Stimulated activated CD4-positive, alpha-beta T cell treated with anti-CD3 and anti-CD28 coated beads, Interleukin-2, amount 100 ng/mL, for 48 hours (primary cell): Measurements from ENCODE around the gene C16orf89.
"Not testable (repeated sequence)": the region's sequence is repeated elsewhere in the genome, so short reads cannot be mapped to it uniquely, and the experiment has no call there.

Experiments used
- DNase-seq, 2 donors: peaks; one replicate each; pipeline ENCODE4 v3.0.0-alpha.2; 2020

C16orf89 gene

DNA sequence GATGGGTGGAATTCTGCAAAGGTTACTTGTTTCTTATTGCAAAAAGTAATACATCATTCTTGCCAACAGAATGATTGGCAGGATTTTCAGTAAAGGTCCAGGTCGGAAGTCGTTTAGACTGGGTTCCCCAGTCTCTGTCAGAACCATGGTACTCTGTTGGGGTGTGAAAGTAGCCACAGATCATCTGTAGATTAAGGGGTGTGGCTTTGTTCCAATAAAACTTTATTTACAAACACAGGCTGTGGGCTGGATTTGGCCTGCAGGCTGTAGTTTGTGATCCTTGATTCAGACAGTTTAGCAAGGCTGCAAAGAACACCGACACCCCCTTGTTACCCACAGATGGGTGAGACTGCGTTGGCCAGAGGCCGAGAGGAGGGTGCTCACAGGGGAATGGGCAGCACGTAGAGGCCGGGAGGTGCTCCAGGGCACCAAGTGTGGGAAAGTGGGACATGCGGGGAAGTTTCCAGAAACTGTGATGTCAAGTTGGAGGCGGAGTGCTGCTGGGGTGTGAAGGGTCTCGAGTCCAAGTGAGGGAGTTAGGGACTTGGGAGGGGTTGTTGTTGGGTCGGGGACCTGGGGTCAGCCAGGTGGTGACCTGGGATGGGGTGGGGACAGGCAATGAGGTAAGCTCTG lies 18.5 kb upstream of the C16orf89 start:
- not testable (repeated sequence) for DNase-seq

DNA sequence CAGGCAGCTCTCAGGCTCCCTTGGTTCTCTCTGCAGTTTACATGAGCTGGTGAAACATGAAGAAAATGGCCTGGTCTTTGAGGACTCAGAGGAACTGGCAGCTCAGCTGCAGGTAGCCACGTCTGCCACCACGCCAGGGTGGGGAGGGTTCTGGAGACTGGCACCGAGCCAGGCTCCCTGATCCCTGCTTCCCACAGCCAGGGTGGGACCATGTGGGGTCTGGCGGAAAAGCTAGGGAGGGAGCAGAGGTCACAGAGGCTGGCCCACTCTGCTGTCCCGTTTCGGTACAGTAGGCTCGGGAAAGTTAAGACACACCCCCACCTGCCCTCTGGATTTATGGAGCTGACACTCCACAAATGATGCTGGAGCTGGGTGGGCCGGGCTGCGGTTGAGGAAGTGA lies 17.9 kb upstream of the C16orf89 start:
- DNase-seq, result not testable (repeated sequence)

DNA sequence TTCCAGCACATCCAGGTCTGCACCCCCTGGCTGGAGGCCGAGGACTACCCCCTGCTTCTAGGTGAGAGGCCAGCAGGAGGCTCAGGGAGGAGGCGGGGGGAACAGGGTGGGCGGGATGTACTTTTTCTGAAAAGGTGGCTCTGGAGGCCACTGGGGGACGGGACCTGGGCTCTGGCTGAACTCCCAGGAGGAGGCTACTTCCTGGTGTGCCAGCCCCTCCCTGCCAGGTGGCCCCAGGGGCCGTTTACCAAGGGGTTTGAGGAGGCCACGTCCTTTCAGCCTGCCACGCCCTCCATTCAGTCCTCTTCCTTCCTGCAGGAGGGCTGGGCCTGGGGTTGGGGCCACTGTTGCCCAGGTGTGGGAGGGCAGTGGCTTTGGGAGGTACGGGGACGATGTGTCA lies 15.2 kb upstream of the C16orf89 start:
- not testable (repeated sequence) for DNase-seq

DNA sequence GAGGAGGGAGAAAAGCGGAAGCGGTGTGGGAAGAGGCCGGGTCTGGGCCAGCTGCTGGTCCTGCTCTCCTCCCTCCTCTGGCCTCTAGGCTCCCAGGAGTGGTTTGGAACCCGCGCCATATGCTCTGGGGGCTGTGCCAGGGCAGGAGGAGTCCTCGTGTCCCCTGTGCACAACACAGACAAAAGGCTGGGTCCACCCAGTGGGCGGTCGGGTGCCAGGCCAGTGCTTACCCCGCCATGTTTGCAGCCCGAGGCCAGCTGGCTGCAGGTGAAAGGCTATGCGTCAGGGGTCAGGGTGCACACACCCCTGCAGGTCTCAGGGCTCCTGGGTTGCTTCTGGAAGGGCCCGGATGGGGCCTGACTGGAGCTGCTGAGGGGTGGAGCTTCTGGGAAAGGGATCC lies 14.7 kb upstream of the C16orf89 start:
- DNase-seq, result not testable (repeated sequence)

DNA sequence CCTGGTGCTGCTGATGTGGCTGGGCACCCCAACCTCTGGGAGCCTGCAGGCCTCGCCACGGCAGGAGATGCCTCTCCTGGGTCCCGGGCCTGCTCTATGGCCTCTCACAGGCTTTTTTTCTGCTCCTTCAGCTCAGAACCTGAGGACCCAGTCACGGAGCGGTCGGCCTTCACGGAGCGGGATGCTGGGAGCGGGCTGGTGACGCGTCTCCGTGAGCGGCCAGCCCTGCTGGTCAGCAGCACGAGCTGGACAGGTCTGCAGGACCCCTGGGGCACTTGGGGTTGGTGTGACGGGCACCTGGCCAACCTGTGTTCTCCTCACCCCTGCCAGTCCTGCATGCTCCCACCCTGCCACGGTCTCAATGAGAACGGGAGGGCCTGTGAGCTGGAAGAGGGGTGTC lies 12.9 kb upstream of the C16orf89 start:
- DNase-seq, result no peak

DNA sequence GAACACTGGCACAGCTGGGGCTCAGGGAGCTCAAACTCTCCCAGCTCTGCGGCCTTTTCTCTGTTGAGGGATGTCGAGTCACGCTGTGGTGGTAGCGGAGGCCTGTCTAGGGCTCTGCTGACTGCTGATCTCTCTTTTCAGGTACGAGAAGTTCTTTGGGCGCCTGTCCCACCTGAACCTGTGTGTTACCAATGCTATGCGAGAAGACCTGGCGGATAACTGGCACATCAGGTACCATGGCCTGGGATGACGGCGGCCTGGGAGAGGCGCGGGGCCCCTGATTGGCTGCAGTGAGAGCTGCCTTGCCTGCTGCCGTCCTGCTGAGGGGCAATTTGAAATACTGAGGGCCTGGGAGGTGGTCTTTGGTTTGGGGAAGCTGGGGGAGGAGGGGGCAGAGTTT lies 11.5 kb upstream of the C16orf89 start:
- no peak for DNase-seq

DNA sequence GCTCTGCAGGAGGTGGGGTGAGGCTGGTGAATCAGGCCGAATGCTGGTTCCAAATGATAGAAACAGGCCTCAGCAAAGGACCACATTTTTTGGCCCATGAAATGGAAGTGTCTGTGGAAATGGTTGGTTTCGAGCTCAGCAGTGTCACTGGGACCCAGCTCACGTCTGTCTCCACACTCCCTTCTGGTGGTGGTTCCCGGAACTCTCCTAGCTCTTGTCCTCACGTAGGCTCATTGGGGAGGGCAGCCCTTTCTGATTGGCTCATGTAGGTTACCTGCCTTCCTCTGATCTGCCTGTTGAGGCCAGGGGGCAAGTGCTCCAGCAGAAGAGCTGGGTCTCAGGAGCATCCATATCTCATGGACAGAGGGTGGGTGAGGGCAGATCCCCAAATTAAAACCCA lies 9.9 kb upstream of the C16orf89 start:
- DNase-seq, result no peak

DNA sequence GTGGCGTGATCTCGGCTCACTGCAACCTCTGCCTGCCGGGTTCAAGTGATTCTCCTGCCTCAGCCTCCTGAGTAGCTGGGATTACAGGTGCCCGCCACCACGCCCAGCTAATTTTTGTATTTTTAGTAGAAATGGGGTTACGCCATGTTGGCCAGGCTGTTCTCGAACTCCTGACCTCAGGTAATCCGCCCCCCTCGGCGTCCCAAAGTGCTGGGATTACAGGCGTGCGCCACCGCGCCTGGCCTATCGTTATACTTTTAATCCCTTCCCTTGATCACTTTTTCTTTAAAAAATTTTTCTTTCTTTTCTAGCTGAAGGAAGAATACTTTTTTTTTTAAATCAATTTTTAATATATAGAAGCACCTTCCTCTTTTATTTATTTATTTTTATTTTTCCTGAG lies 8.0 kb upstream of the C16orf89 start:
- DNase-seq, result not testable (repeated sequence)

DNA sequence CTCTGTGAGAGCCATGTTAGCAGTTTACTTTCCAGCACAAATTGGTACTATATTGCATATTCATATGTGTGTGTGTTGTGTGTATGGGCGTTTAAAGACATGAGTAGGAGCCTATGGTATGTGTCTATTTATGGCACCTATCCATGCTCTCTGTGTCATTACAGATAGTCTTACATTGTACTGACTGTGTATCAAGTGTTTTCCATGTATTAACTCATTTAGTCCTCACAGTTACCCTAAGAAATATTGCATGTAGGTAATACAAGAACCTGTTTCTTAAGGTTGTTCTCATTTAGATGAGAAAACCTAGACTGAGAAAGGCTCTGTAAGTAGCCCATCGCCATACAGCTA lies 7.5 kb upstream of the C16orf89 start:
- DNase-seq, result no peak

DNA sequence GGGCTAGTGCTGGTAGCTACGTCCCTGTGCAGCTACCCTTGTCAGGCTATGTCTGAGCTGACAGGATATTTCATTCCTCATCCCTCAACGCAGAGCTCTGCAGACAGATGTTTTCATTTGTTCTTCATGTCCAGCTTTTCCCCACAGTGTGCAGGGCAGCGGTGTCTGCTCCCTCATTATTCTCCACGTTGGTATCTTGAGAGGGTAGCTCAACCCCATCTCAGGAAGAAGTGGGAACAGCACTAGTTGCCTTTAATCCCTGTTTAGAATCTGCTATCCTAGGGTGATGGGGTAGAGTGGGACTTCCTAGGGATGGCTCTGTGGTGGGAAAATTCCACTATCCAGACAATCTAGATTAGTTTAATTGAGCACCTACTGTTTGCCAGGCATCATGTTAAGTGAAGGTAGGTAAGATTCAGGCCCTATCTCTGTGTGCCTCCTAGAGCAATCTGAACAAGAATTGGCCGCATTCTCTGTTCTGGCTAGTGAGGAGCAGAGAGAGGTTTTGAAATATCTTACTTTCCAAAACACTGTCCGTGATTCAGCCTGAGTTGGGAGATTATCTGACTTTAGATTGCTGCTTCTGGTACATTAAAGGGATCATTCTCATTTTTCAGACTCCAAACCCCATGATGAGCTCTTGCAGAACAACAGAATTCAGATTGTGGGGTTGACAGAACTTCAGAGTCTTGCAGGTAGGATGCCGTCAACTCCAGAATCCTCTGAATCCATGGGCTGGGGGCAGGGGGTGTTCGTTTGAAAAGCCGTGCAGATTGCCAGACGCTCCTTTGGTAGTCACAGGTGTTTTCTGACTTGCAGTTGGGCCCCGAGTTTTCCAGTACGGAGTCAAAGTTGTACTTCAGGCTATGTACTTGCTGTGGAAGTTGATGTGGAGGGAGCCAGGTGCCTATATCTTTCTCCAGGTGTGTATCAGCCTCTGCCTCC lies 6.8 kb upstream of the C16orf89 start:
- DNase-seq, result no peak

DNA sequence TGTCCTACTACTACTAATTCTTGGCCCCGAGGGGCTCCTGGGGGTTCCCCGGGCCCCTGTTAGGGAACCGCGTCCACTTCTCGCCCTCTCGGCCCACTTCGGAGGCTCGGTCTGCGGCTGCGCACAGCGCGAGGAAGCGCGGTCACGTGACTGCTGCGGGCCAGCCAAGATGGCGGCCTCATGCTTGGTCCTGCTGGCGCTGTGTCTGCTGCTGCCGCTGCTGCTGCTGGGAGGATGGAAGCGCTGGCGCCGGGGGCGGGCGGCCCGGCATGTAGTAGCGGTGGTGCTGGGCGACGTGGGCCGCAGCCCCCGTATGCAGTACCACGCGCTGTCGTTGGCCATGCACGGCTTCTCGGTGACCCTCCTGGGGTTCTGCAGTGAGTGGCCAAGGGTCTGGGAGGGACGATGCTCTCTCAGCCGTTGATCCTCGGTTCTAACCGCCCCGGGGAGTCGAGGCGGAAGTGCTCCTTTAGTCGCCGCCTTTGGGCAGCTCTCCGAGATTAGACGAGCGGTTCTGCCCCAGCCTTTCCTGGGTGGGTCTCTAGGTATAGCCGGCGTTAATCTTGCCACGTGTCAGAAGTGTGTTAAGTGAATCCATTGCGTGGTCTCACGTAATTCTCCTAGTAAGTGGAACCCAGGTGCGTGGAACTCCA lies 6.1 kb upstream of the C16orf89 start, which contains the start of gene ALG1:
Gene ALG1 (plus strand): TSS at position 163 of the 653 bp plus-strand sequence. CDS start 7 bp downstream, at position 170.
- DNase-seq, result peak; percentile 88 to 90

DNA sequence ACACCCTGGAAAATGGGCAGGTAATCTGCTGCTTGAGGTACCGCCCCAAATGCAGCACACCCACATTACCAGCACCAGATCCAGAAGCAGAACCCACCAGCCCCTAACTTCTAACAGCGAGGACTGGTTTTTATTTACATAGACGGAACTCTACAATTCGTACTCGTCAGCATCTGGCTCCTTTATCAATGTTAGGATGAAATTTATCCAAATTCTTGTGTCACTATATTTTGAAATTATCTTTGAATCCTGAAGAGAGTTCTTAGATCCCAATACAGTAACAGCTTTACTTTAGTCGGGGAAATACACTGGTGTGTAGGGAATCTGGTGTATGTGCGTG lies 5.6 kb upstream of the C16orf89 start:
- DNase-seq, result no peak

DNA sequence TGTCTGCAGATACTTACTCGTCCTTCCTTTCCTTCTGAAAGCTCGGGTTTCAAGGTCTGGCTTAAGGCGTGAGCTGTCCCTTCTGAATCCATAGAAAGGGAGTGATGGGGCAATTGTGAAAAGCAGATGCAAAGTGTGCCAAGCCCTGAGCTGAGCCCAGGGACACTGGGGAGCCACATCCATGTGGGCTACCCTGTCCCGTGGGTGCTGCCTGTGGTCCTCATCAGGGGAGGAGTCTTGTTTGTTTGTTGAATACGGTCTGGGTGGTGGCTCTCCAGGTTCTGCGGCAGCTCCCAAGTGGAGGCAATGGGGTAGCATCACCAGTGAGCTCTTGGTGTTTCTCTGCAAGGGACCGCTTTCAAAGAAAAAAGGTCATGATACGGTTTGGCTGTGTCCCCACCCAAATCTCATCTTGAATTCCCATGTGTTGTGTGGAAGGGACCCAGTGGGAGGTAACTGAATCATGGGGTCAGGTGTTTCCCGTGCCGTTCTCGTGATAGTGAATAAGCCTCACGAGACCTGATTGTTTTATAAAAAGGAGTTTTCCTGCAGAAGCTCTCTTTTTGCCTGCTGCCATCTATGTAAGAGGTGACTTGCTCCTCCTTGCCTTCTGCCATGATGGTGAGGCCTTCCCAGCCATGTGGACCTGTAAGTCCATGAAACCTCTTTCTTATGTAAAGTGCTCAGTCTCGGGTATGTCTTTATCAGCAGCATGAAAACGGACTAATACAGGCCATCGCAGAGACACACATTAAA lies 4.9 kb upstream of the C16orf89 start:
- no peak for DNase-seq

DNA sequence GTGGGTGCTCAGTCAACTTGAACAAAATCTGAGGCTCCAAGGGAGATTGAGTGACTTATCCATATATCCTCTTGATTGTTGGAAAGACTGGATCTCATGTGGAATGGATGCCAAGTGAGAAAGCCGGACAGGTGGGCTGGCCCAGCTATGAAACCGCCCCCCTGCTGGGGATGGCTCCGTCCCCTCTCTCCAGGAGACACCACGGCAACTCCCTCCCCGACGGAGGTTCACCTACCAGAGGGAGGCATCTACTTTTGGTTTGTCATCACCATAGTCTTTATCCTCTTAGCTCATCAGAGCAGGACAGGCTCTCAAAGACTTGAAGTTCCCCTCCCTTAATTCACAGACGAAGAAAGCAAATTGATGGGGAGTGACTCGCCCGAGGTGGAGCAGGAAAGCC lies 4.1 kb upstream of the C16orf89 start:
- DNase-seq, result no peak

DNA sequence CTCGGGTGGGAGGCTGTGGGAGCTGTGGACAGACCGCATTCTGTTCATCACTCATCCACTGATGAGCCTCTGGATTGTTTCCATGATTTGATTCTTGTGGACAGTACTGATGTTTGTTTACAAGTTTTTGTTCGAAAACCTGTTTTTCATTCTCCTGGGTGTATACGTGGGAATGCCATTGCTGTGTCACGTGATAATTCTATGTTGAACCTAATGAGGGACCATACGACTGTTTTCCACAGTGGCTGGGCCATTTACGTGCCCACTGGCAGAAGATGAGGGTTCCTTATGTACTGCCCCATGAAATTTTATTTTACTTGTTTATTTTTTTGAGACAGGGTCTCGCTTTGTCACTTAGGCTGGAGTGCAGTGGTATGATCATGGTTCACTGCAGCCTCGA lies 3.3 kb upstream of the C16orf89 start:
- no peak for DNase-seq

DNA sequence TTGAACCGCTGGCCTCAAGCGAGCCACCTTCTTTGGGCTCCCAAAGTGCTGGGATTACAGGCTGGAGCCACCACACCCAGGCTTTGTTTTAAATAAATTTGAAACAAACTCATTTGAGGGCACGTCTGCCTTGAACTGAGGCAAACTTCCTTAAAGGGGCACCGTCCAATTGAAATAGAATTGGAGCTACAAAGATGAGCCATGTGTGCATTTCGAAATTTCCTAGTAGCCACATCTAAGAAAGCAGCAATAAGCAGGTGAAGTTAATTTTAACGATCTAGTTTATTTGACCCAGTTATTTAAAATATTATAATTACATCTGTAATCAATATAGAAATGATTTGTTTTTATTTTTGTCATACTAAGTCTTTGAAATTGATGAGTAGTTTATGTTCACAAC lies 755 bp upstream of the C16orf89 start:
- no peak for DNase-seq

DNA sequence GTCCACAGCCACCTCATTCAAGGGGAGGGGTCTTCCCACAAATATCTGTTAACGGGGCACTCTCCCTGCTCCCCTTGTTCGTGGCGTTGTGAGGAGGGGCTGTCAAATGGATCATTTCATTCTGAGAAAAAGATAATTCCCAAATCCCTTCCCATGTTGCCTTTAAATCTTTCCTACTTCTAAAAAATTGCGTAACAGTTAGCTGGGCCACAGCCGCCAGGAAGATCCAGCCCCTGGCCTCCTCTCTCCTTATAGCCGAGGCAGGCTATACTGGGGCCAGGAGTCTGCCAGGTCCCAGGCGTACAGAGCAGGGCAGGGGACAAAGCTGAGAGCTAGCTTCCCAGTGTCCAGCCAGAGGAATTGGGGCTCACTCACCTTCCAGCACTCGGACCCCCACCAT lies 430 bp downstream of the C16orf89 start:
- no peak for DNase-seq

DNA sequence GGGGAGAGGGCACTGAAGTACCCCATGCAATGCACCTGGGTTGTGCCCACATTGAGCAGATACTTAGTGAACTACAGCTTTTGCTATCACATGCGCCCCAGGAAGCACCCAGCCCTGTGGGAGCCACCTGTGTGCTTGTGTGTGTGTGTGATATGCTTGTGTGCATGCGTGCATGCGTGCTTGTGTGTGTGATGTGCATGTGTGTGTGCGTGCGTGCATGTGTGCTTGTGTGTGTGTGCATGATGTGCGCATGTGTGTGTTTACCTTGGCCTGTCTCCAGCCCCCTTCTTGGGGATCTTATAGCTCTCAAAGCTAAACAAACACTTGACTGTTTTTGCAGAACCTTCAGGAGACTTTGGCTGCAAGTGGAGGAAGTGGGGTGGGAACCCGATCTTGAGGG lies 841 bp downstream of the C16orf89 start:
- DNase-seq, result no peak

DNA sequence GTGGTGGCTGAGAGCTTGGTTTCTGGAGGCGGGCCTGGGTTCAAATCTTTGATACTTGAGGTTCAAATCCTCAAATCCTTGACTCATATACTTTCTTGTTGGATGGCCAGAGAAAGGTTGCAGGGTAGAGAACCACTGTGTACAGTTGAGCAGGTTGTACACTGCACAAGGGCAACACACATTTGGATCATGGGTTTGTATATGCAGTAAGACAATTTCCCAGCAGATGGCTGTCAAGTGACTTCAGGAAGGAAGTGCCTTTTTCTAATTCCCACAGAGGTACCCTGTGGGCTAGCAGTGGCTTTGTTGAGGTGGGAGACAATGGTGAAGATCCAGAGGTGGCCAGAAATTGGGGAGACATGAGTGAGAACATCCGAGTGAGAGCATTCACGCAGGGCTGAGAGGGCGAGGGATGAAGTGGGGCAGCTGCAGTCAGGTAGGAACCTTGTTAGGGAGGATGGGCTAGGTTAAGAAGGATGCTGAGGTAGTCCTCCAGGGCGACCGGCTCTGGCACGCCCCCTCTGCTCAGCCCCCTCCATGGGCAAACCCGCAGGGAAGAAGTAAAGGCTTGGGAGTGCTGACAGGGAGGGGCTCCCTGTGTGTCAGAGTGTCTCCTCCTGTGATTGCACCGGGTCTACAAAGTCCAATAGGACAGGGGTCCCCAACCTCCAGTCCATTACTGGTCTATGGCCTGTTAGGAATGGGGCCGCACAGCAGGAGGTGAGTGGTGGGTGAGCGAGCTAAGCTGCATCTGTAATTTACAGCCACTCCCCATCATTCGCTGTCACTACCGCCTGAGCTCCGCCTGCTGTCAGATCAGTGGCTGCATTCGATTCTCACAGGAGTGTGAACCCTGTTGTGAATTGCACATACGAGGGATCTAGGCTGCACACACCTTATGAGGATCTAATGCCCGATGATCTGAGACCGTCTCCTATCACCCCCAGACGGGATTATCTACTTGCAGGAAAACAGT lies 2.7 kb downstream of the C16orf89 start:
- no peak for DNase-seq

DNA sequence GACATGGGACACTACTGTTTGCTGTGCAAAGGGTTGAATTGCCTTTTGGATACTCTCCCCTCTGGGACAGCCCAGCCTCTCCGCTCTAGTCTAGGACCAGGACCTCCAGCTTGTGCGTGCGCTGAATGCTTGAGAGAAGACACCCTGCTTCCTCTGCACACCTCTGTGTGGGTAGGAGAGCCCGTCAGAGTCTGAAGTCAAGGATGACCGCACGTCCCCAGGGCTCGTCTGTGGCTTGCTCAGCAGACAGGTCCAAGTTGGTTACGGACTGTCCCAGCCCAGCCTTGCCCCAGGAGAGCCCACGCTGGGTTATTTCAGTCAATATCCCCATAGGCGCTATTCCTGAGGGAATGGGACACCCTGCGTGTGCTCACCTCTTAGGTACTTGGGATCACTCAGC lies 3.7 kb downstream of the C16orf89 start:
- DNase-seq, result no peak

DNA sequence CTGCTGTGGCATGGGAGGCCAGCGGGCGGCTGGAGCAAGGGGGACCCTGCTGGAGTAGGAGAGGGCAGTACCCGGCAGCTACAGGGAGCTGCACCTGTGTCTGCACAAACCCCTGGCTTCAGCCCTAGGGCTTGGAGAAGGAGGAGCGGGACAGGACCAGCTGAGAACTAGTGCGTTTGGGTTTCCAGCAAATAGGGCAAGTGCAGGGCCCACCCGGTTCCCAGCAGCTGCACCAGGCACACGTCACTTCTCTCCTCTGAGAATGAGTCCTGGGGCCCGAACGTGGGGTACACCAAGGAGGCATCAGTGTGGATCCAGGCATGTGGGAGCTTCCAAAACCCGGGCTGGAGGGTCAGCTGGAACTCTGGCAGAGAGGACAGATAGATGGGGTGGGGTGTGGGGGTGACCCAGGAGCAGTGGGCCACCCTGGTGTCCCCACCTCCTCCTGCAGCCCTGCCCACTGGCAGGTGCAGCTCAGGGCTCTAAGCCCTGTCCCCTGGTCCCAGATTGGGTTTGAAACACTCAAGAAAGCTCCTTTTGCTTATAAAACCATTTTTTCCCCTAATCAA lies 5.6 kb downstream of the C16orf89 start:
- DNase-seq, result no peak
